Karpas-422 (cell line): ENCODE data around the gene MTERF4. TPM values are rescaled to one million over a fixed set of nuclear protein-coding genes. Genes with fewer than 3 reads are reported as not detected.

ENCODE experiments used
- DNase-seq: peaks from one replicate; pipeline ENCODE4 v3.0.0-alpha.2; 2015
- H2AFZ ChIP-seq: fragments of 200-600 bp; sonication (generic); 2 replicates; pipeline ENCODE4 v1.6.1; 2014; ENCODE audit warnings: antibody characterized with exemption, low read length, mixed read lengths
- H3K27ac ChIP-seq: fragments of 200-600 bp; sonication (generic); 2 replicates; pipeline ENCODE4 v1.5.1; 2014; ENCODE audit warnings: mild to moderate bottlenecking, low read length, moderate library complexity
- H3K27me3 ChIP-seq: fragments of 200-600 bp; sonication (generic); 2 replicates; pipeline ENCODE4 v1.6.1; 2014; ENCODE audit warnings: low read length, mixed read lengths
- H3K36me3 ChIP-seq: fragments of 200-600 bp; sonication (generic); 2 replicates; pipeline ENCODE4 v1.6.1; 2014; ENCODE audit warnings: low read length, mixed read lengths; ENCODE audit not compliant: insufficient read depth
- H3K4me1 ChIP-seq: fragments of 200-600 bp; sonication (generic); 2 replicates; pipeline ENCODE4 v1.6.1; 2014; ENCODE audit warnings: mild to moderate bottlenecking, low read length, mixed read lengths
- H3K4me2 ChIP-seq: fragments of 200-600 bp; sonication (generic); 2 replicates; pipeline ENCODE4 v1.6.1; 2014; ENCODE audit warnings: low read length, low read depth, mild to moderate bottlenecking; ENCODE audit not compliant: poor library complexity, severe bottlenecking
- H3K4me3 ChIP-seq: fragments of 200-600 bp; sonication (generic); 2 replicates; pipeline ENCODE4 v1.5.1; 2014; ENCODE audit warnings: mild to moderate bottlenecking, antibody characterized with exemption, low read length, mixed read lengths
- H3K79me2 ChIP-seq: fragments of 200-600 bp; sonication (generic); 2 replicates; pipeline ENCODE4 v1.6.1; 2014; ENCODE audit warnings: mild to moderate bottlenecking, low read length, mixed read lengths
- H3K9ac ChIP-seq: fragments of 200-600 bp; sonication (generic); 2 replicates; pipeline ENCODE4 v1.6.0; 2014; ENCODE audit warnings: low read length
- H3K9me2 ChIP-seq: fragments of 200-600 bp; sonication (generic), shearing (Covaris generic); replicated peaks from 2 replicates; pipeline ENCODE4 v1.6.0; 2014; ENCODE audit warnings: mild to moderate bottlenecking, low read length, moderate library complexity; ENCODE audit not compliant: insufficient read depth
- H3K9me3 ChIP-seq: fragments of 300-700, 200-600 bp; sonication (generic); 2 replicates; pipeline ENCODE4 v1.6.1; 2014; ENCODE audit warnings: low read length, mixed read lengths
- H4K20me1 ChIP-seq: fragments of 200-600 bp; sonication (generic); 2 replicates; pipeline ENCODE4 v1.6.1; 2014; ENCODE audit warnings: mild to moderate bottlenecking, antibody characterized with exemption, low read length, low read depth; ENCODE audit not compliant: insufficient read depth
- total RNA-seq: library from RNA; depleted of rRNA; stranded (reverse); fragments of >200 nt; shearing (Covaris generic); gene quantifications from 2 replicates; pipeline ENCODE4 v1.2.3, GENCODE V29; 2014; ENCODE audit warnings: low replicate concordance

The MTERF4 gene
- total RNA-seq, 1 experiment from 2014 or later = 49.5 TPM

DNA sequence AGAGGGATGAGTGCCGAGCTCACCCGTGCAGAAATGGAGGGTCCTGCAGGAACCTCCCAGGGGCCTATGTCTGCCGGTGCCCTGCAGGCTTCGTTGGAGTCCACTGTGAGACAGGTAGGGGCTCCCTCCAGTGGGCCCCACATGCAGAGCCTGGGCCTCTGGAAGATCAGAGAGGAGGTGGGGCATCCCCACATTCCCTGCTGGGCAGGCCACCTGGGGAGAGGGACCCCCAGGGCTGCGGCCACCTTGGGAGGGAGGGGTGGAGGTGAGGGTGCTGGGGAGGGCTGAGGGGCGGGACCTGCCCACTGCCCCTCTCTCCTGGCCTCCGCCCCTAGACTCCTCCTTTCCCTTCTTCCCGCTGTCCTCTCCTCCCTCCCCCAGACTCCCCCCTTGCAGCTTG is 38.5 kb downstream of the MTERF4 start:
- H3K4me2 ChIP-seq = no peak overlapping the region
- no peak overlapping the region for H2AFZ ChIP-seq
- no peaks in the 10 kb centered on the region for H3K9me3 ChIP-seq
- H3K79me2 ChIP-seq = no peaks in the 10 kb centered on the region
- no peak overlapping the region for H3K27ac ChIP-seq
- no peaks in the 10 kb centered on the region for H3K27me3 ChIP-seq
- H3K9me2 ChIP-seq = no peaks in the 10 kb centered on the region
- no peak overlapping the region for H3K9ac ChIP-seq
- 0 out of 2 replicates have a peak, but pooled peaks cover 9% of the 10 kb centered on the region for H4K20me1 ChIP-seq
- peaks cover 2% of the 10 kb centered on the region; the same call in 1 of the 2 replicates for H3K4me1 ChIP-seq
- no peak overlapping the region for H3K4me3 ChIP-seq
- DNase-seq = no peak
- H3K36me3 ChIP-seq = no peaks in the 10 kb centered on the region

GRCh38 chr2:241063093-241063551 is 39.0 kb downstream of the MTERF4 start:
- H3K79me2 ChIP-seq = no peaks in the 10 kb centered on the region
- no peak overlapping the region for H3K4me3 ChIP-seq
- no peak overlapping the region for H3K4me2 ChIP-seq
- H3K4me1 ChIP-seq = peaks cover 2% of the 10 kb centered on the region; the same call in 1 of the 2 replicates
- H4K20me1 ChIP-seq = 0 out of 2 replicates have a peak, but pooled peaks cover 9% of the 10 kb centered on the region
- H3K27ac ChIP-seq = no peak overlapping the region
- H3K27me3 ChIP-seq = no peaks in the 10 kb centered on the region
- H2AFZ ChIP-seq = no peak overlapping the region
- no peak for DNase-seq
- H3K9me2 ChIP-seq = no peaks in the 10 kb centered on the region
- no peaks in the 10 kb centered on the region for H3K36me3 ChIP-seq
- H3K9ac ChIP-seq = no peak overlapping the region
- no peaks in the 10 kb centered on the region for H3K9me3 ChIP-seq

DNA sequence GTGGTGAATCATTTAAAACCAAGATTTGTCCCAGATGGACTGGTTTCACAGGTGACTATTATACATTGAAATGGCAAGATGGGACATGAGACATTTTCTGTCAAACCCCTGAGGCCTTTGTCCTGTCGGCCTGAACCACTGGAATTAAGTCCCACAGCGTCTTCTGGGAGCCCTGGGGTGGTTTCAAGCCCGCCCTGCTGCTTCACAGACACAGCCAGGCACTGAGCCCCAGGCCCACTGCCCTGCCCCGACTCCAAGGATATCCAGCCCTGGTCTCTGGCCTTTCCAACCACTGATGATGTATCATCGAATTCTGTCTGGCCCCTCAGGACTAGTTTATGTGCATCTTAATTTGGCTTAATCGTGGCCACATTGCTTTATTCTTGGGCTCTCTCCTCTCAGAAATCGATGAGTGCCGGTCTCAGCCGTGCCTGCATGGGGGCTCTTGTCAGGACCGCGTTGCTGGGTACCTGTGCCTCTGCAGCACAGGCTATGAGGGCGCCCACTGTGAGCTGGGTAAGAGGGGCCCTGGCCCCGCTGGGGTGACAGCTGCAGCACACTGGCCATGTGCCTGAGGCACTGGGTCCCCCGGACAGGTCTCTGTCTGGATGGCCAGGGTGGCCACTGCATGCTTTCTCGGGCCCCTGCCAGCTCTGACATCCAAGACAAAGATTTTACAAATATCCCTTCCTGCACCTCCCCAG is 39.5 kb downstream of the MTERF4 start:
- Histone ChIP-seq H3K9ac (no peak overlapping the region), H3K4me1 (peaks cover 2% of the 10 kb centered on the region; the same call in 1 of the 2 replicates), H3K27ac (no peak overlapping the region), H3K36me3 (no peaks in the 10 kb centered on the region), H3K9me2 (no peaks in the 10 kb centered on the region), H2AFZ (no peak overlapping the region), H3K4me3 (no peak overlapping the region), H3K79me2 (no peaks in the 10 kb centered on the region), H3K9me3 (no peaks in the 10 kb centered on the region), H3K27me3 (no peaks in the 10 kb centered on the region), H4K20me1 (0 out of 2 replicates have a peak, but pooled peaks cover 9% of the 10 kb centered on the region), H3K4me2 (no peak overlapping the region)
- no peak for DNase-seq

- peaks cover 2% of the 10 kb centered on the region; the same call in 1 of the 2 replicates for H3K4me1 ChIP-seq
- no peaks in the 10 kb centered on the region for H3K27me3 ChIP-seq
- no peak overlapping the region for H3K27ac ChIP-seq
- no peaks in the 10 kb centered on the region for H3K9me3 ChIP-seq
- no peak overlapping the region for H3K4me3 ChIP-seq
- H3K79me2 ChIP-seq = no peaks in the 10 kb centered on the region
- 0 out of 2 replicates have a peak, but pooled peaks cover 9% of the 10 kb centered on the region for H4K20me1 ChIP-seq
- H2AFZ ChIP-seq = no peak overlapping the region
- H3K9ac ChIP-seq = no peak overlapping the region
- H3K9me2 ChIP-seq = no peaks in the 10 kb centered on the region
- H3K36me3 ChIP-seq = no peaks in the 10 kb centered on the region
- no peak overlapping the region for H3K4me2 ChIP-seq
- DNase-seq = no peak
Measured at GRCh38 chr2:241061275-241061674, 40.8 kb downstream of the MTERF4 start.

GRCh38 chr2:241053576-241054251 is 48.4 kb downstream of the MTERF4 start:
- Histone ChIP-seq H2AFZ (no peak overlapping the region), H3K79me2 (no peaks in the 10 kb centered on the region), H3K9me3 (no peaks in the 10 kb centered on the region), H3K4me3 (no peak overlapping the region), H3K27me3 (no peaks in the 10 kb centered on the region), H3K9ac (no peak overlapping the region), H3K4me2 (no peak overlapping the region), H3K9me2 (no peaks in the 10 kb centered on the region), H4K20me1 (no peaks in the 10 kb centered on the region), H3K27ac (no peak overlapping the region), H3K36me3 (no peaks in the 10 kb centered on the region), H3K4me1 (no peaks in the 10 kb centered on the region)
- DNase-seq = no peak

- H3K79me2 ChIP-seq = no peaks in the 10 kb centered on the region
- H2AFZ ChIP-seq = no peak overlapping the region
- H3K9me3 ChIP-seq = no peaks in the 10 kb centered on the region
- no peaks in the 10 kb centered on the region for H4K20me1 ChIP-seq
- no peak overlapping the region for H3K9ac ChIP-seq
- no peaks in the 10 kb centered on the region for H3K36me3 ChIP-seq
- no peak for DNase-seq
- H3K9me2 ChIP-seq = no peaks in the 10 kb centered on the region
- no peaks in the 10 kb centered on the region for H3K4me1 ChIP-seq
- no peaks in the 10 kb centered on the region for H3K27me3 ChIP-seq
- no peak overlapping the region for H3K4me2 ChIP-seq
- H3K4me3 ChIP-seq = no peak overlapping the region
- H3K27ac ChIP-seq = no peak overlapping the region
Measured at GRCh38 chr2:241052677-241053360, 49.3 kb downstream of the MTERF4 start.

- H3K4me2 ChIP-seq = no peak overlapping the region
- no peaks in the 10 kb centered on the region for H3K27me3 ChIP-seq
Measured at GRCh38 chr2:241051578-241052487, 50.3 kb downstream of the MTERF4 start.

More at GRCh38 chr2:241051578-241052487, 50.3 kb downstream of the MTERF4 start:
- DNase-seq = no peak
- no peaks in the 10 kb centered on the region for H3K4me1 ChIP-seq
- H3K27ac ChIP-seq = no peak overlapping the region
- H3K79me2 ChIP-seq = no peaks in the 10 kb centered on the region
- H3K9ac ChIP-seq = no peak overlapping the region
- no peak overlapping the region for H2AFZ ChIP-seq
- H3K9me2 ChIP-seq = no peaks in the 10 kb centered on the region
- no peaks in the 10 kb centered on the region for H3K9me3 ChIP-seq
- H4K20me1 ChIP-seq = no peaks in the 10 kb centered on the region
- H3K4me3 ChIP-seq = no peak overlapping the region
- no peaks in the 10 kb centered on the region for H3K36me3 ChIP-seq
